HG03045 (cell line): ENCODE measurements around the gene HBZ.
"Not testable (repeated sequence)": the region's sequence is repeated elsewhere in the genome, so short reads cannot be mapped to it uniquely, and the experiment has no call there.

ENCODE experiments used
- ATAC-seq: cut with Tn5 transposase; IDR thresholded peaks from one replicate; pipeline ENCODE4 v1.9.1; 2021; ENCODE audit warnings: mild to moderate bottlenecking, moderate library complexity; ENCODE audit not compliant: unreplicated experiment

Gene HBZ

DNA sequence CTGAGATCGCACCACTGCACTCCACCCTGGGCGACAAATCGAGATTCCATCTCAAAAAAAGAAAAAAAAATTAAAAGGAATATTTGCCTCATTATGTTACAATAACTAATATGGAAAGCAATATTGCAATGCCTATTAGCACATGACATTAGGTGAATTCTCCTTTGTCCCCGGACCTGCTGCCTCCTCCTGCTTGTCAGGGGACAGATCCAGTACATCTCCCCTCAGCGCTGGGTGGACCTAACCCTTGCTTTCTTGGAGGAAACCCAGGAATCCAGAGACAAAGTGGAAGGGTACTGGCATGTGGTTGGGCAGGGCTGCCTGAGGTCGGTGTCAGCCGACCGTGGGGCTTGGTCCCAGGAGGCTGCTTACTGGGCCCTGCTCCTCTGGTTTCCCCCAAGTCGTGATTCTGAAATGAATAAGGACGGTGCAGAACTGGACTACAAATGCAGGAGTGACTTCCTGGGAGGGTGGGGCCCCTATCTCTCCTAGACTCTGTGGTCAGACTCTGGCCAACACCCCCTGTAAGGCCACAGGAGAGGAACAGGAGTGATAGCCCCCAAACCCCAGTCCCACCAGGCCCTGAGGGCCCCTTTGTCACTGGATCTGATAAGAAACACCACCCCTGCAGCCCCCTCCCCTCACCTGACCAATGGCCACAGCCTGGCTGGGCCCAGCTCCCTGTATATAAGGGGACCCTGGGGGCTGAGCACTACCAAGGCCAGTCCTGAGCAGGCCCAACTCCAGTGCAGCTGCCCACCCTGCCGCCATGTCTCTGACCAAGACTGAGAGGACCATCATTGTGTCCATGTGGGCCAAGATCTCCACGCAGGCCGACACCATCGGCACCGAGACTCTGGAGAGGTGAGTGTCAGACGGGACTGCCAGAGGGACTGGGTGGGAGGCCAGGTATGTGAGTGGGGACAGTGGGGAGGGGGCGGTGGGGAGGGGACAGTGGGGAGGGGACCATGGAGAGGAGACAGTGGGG is at the start of gene HBZ:
Gene HBZ, plus strand, starts transcription at position 504 of the 988 bp plus-strand sequence. Its CDS starts 266 bp downstream, at position 770.
- ATAC-seq = no peak

- ATAC-seq = no peak
These were observed 48.1 kb upstream of the HBZ start for GRCh38 chr16:104355-104754.

GRCh38 chr16:104928-105327 is 47.5 kb upstream of the HBZ start:
- ATAC-seq = no peak

- ATAC-seq = no peak
These were observed 46.9 kb upstream of the HBZ start for GRCh38 chr16:105521-105920.

DNA sequence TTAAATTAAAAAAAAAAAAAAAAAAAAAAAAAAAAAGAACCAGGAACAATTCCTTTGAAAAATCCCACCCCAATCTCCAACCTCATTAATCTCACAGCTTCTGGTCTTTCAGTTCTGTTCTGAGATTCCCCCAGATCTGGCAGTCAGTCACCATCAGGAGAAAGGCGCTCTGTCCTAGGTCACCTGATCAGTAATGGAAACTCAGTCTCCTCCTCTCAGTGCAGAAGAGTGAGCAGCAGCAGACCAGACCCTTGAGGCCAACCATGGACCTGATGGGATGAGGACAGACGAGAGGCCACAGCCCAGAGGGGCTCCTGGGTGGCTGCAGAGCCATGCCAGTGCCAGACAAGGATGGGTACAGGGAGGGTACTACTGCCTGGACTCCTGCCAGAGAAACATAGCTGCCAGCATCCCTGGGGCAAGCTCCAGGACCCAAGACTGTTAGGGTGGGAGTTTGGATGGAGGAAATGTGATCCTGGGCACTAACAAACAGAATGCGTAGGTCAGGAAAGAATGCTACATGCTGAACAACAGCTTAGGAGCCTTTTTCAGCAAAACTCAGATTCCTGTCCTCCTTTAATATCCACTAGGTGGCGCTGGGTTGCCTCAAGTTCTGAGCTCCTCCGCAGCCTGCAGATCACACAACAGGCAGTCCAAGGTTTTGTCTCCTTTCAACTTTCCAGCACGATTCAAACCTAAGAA is 45.7 kb upstream of the HBZ start:
- no peak for ATAC-seq

DNA sequence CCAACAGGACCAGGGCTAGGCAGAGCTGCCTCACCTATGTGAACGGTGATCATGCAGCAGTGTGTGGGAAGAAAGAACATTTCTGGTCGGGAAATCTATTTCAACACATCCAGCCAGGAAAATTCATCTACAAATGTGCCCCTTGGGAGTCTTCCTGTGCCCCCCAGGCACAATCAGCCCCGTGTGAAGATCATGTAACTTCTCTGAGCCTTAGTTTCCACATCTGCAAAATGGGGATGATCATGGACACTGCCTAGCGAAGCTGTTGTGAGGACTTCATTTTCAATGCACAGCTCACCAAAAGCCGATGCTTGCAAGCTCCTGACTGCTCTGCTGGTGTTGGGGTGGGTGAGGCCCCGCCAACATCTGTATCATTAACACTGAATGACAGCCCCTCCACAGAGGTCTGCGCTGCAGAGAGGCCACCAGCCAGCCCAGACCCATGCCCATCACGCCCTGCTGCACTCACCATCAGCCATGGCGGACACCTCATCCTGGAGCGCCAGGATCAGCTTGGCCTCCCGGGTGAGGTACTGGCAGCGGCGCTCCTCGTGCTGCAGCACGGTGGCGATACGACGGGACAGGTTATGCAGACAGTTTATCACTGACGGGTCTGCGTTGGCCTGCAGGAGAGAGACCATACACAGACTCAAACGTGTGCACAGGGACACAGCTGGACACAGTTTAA is 40.1 kb upstream of the HBZ start:
- no peak for ATAC-seq

GRCh38 chr16:114327-114726 is 38.1 kb upstream of the HBZ start:
- no peak for ATAC-seq

DNA sequence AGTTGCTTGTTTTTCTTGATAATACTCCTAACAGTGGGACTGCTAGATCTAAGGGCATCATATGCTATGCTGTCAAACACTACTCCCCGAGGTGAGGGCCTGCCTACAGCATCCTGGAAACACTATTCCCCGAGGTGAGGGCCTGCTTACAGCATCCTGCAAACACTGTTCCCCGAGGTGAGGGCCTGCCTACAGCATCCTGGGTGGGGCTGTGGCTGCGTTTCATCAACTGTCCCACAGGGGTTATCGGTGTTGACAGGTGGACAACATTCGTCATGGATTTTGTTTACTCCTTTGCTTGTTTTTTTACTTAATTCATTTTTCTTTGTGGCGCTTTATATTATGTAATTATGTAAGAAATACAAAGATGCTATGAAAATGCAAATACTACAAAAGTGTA is 36.4 kb upstream of the HBZ start:
- ATAC-seq = no peak

DNA sequence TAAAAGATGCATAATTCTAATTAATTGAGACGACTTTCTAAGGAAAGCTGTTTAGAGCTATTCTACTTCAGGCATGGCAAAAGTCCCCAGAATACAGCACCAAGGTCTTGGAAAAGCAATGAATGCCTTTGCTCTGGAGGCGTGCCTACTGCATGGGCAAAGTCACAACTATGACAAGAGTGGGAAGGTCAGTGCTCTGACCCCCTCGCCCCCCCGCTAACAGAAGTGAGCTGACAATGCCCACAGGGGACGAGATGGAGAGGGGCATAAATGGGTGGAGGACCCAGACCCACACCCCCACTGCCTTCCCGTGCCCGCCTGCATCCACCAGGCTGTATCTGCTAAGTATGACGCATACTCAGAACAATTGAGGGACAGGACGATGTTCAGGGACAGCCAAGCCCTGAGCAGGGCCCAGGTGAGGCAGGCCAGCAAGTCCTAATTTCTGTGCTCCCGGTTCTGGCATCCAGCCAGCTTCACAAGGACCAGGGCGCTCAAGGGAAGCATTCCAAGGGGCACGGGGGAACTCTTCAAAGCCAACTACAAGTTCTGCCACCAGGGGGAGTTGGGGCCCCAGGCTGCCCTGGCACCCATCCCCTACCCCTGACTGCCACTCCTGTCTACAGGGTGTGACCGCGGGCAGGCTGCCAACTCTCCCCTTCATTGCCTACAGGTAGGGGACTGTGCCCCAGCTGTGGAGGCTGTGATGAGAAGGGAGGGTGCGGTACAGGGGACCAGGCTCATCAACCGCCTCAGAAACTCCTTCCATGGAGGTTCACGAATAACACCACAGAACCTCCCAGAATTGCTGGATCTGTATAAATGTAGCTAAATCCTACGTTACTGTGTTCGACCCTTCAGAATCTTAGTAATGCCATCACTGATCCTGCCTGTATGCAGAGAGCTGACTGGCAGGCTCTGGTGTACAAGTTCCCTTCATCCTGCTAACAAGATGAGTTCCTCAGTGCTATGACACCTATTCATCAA is 34.8 kb upstream of the HBZ start:
- ATAC-seq = no peak

- ATAC-seq = no peak
These were observed 33.6 kb upstream of the HBZ start for GRCh38 chr16:118857-119256.

GRCh38 chr16:119295-119694 is 33.1 kb upstream of the HBZ start:
- ATAC-seq = no peak

GRCh38 chr16:119835-120491 is 32.5 kb upstream of the HBZ start:
- ATAC-seq = no peak

DNA sequence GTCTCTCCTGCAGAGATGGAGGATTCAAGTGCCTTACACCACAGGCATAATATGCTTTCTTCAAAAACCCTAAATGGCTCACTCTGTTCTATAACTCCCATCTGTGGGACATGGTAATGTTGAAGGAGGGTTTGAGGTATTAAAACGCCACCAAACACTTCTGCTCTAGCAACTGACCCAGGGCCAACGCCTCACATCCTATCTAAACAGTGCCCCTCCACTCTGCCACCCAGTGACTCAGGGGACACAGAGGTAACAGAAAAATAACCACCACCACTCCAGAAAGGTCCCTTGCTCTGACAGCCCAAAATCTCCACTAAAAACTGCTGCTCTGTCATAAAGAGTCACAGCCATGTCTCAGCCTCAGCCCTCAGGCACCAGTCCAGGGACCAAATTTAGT is 31.7 kb upstream of the HBZ start:
- ATAC-seq = no peak

DNA sequence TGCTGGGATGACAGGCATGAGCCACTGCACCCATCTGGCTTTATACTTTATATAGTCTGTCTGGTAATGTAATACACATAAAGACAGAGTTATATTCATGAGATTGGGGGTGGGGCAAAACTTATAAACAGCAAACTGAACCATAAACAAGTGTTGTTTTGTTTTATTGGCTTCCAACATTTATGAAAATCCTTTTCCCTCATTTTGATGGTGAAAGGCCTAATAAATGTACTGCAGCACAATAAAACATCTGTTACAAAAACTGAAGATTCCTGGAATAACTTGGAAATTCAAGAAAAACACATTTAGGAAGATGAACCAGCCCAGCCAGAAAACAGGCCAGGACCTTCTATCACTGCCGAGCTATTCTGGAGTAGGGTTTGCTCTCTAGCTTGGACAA is 30.1 kb upstream of the HBZ start:
- no peak for ATAC-seq

DNA sequence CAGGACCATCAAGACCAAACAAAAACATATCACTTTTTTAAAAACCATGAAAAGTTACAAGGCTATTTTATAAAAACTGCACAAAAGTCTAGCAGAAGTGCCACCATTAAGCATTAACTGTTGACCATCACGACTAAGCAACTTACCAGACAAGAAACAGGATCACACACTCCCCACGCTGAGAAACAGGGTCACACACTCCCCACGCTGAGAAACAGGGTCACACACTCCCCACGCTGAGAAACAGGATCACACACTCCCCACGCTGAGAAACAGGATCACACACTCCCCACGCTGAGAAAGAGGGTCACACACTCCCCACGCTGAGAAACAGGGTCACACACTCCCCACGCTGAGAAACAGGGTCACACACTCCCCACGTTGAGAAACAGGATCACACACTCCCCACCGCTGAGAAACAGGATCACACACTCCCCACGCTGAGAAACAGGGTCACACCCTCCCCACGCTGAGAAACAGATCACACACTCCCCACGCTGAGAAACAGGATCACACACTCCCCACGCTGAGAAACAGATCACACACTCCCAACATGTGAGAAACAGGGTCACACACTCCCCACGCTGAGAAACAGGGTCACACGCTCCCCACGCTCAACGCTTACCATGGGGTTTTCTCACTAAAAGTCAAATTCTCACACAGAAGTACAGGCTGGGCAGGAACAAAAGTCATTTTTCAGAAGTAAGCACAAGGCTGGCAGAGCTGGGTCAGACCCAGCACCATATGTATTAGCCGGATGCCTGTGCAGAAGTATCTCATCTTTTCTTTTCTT is 28.7 kb upstream of the HBZ start:
- not testable (repeated sequence) for ATAC-seq

DNA sequence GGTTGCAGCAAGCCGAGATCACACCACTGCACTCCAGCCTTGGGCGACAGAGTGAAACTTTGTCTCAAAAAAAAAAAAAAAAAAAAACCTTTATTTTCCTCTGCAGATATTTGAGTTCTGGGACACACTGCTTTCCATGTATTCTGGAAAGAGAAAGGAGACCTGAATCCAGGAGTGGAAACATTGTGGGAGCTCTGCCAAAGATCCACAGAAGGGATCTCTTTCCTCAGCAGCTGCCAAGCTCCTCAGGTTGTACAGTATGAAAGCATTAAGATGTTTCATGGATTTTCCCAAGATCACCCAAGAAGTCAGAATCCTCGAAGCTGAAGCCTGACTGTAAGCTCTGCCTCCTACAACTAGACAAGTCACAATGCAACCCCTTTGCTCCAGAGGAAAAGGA is 27.4 kb upstream of the HBZ start:
- no peak for ATAC-seq

GRCh38 chr16:129075-129474 is 23.4 kb upstream of the HBZ start:
- ATAC-seq = no peak

GRCh38 chr16:130533-131173 is 21.8 kb upstream of the HBZ start:
- ATAC-seq = no peak
